ENCODE results near the gene TYSND1.

TYSND1 gene

GRCh38 chr10:70097459-70097858 lies 49.0 kb downstream of the TYSND1 start:
- no peak for TF ChIP-seq SIN3A (IDR thresholded peaks at IDR 0.05; ENCODE audit: borderline replicate concordance, insufficient read depth, low read length)
- TF ChIP-seq TAF1 (IDR thresholded peaks at IDR 0.05; ENCODE audit: borderline replicate concordance, insufficient read depth, low read length), result no peak
- TF ChIP-seq, protein P1, sequence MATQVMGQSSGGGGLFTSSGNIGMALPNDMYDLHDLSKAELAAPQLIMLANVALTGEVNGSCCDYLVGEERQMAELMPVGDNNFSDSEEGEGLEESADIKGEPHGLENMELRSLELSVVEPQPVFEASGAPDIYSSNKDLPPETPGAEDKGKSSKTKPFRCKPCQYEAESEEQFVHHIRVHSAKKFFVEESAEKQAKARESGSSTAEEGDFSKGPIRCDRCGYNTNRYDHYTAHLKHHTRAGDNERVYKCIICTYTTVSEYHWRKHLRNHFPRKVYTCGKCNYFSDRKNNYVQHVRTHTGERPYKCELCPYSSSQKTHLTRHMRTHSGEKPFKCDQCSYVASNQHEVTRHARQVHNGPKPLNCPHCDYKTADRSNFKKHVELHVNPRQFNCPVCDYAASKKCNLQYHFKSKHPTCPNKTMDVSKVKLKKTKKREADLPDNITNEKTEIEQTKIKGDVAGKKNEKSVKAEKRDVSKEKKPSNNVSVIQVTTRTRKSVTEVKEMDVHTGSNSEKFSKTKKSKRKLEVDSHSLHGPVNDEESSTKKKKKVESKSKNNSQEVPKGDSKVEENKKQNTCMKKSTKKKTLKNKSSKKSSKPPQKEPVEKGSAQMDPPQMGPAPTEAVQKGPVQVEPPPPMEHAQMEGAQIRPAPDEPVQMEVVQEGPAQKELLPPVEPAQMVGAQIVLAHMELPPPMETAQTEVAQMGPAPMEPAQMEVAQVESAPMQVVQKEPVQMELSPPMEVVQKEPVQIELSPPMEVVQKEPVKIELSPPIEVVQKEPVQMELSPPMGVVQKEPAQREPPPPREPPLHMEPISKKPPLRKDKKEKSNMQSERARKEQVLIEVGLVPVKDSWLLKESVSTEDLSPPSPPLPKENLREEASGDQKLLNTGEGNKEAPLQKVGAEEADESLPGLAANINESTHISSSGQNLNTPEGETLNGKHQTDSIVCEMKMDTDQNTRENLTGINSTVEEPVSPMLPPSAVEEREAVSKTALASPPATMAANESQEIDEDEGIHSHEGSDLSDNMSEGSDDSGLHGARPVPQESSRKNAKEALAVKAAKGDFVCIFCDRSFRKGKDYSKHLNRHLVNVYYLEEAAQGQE (IDR thresholded peaks at IDR 0.05; ENCODE audit: insufficient read depth in 1 of 2, low read depth in 2 of 2, low read length in 2 of 2), result no peak
- TF ChIP-seq FOXP2 (optimal IDR thresholded peaks at IDR 0.05; ENCODE audit: borderline replicate concordance, extremely low read depth, extremely low read length, insufficient read depth), result no peak
- TF ChIP-seq POLR2AphosphoS5 (IDR thresholded peaks at IDR 0.05; ENCODE audit: low read depth, low read length), result no peak

DNA sequence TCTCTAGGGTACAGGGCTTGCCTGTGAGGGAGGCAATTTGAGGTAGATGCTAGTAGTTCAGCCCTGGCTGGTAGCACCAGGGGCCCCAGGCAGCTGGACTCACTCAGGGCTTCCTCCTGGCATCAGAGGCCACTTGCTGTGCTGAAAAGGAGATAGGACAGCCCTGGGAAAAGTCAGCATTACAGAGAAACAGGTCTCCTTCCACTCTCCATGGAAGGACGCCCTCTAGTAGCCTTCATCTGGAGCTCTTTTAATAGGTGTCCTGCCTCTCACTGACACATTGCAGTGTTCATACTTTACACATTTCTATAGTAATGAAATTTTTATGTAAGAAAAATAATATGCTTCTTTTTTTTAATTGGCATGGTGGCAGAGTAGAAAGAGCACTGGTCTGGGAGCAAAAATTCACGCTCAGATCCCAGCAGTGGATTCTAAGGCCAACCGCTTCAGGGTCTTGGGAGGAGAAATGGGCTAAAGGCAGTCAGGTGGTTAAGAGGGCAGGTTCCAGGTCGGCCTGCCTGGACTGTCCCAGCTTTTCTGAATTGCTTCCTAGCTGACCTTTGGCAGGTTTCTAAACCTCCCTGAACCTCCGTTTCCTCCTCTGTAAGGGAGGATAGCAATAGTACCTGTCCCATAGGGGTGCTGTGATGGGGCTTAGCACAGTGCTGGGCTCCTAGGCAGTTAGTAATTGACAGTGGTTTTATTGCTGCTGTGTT lies 49.6 kb downstream of the TYSND1 start:
- TF ChIP-seq SIN3A (IDR thresholded peaks at IDR 0.05; ENCODE audit: borderline replicate concordance, insufficient read depth, low read length) (no peak), POLR2AphosphoS5 (IDR thresholded peaks at IDR 0.05; ENCODE audit: low read depth, low read length) (no peak), TAF1 (IDR thresholded peaks at IDR 0.05; ENCODE audit: borderline replicate concordance, insufficient read depth, low read length) (no peak), FOXP2 (optimal IDR thresholded peaks at IDR 0.05; ENCODE audit: borderline replicate concordance, extremely low read depth, extremely low read length, insufficient read depth) (no peak)
- TF ChIP-seq, protein P1 (IDR thresholded peaks at IDR 0.05; ENCODE audit: insufficient read depth in 1 of 2, low read depth in 2 of 2, low read length in 2 of 2), result no peak

GRCh38 chr10:70096016-70096704 lies 50.3 kb downstream of the TYSND1 start:
- TF ChIP-seq, protein P1 (IDR thresholded peaks at IDR 0.05; ENCODE audit: insufficient read depth in 1 of 2, low read depth in 2 of 2, low read length in 2 of 2), result no peak
- no peak for TF ChIP-seq FOXP2 (optimal IDR thresholded peaks at IDR 0.05; ENCODE audit: borderline replicate concordance, extremely low read depth, extremely low read length, insufficient read depth)
- no peak for TF ChIP-seq TAF1 (IDR thresholded peaks at IDR 0.05; ENCODE audit: borderline replicate concordance, insufficient read depth, low read length)
- TF ChIP-seq SIN3A (IDR thresholded peaks at IDR 0.05; ENCODE audit: borderline replicate concordance, insufficient read depth, low read length), result no peak
- no peak for TF ChIP-seq POLR2AphosphoS5 (IDR thresholded peaks at IDR 0.05; ENCODE audit: low read depth, low read length)

DNA sequence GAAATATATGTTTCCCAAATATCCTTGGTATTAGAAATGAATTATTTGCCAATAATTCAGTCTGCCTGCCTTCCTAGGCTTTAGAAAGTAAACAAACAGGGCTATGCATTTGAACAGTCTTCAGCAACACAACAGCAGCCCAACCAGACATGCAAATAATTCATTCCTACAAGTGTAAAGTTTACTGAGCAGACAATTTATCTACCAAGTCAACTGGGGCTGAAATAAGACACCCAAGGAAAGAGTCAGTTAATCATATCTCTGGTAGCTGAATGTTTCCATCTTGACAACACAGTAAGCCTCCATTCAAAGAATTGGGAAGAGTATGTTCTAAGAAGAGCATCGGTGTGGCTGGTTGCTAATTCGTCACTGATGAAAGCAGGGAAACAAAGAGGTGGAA lies 52.2 kb downstream of the TYSND1 start:
- TF ChIP-seq POLR2AphosphoS5 (IDR thresholded peaks at IDR 0.05; ENCODE audit: low read depth, low read length) (no peak), TAF1 (IDR thresholded peaks at IDR 0.05; ENCODE audit: borderline replicate concordance, insufficient read depth, low read length) (no peak), SIN3A (IDR thresholded peaks at IDR 0.05; ENCODE audit: borderline replicate concordance, insufficient read depth, low read length) (no peak), FOXP2 (optimal IDR thresholded peaks at IDR 0.05; ENCODE audit: borderline replicate concordance, extremely low read depth, extremely low read length, insufficient read depth) (no peak)
- TF ChIP-seq, protein P1 (IDR thresholded peaks at IDR 0.05; ENCODE audit: insufficient read depth in 1 of 2, low read depth in 2 of 2, low read length in 2 of 2), result no peak
